Embryonic facial prominence (tissue), 1 donor: Measurements from ENCODE around the gene STOM.

Experiments used
- DNase-seq: peaks from one replicate; pipeline ENCODE4 v3.0.0-alpha.2; 2016; ENCODE audit errors: extremely low spot score

STOM gene

GRCh38 chr9:121349009-121349408 lies 21.0 kb downstream of the STOM start:
- DNase-seq: no peak

- no peak for DNase-seq
Observed at GRCh38 chr9:121348221-121348620, 21.8 kb downstream of the STOM start.

DNA sequence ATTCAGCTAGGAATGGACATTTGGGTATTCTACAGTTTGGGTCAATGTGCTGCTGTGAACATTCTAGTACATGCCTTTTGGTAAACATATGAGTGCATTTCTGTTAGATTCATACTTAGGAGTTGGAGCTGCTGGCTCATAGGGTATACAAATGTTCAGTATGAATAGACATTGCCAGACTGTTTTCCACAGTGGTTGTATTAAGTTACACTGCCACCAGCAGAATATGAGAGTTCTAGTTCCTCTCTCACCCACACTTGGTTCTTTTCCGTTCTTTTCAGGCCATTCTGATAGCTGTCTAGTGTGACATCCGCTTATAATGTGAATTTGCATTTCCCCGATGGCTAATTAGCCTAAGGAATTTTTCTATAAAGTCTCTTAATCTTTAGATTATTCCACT lies 25.0 kb downstream of the STOM start:
- DNase-seq: no peak

GRCh38 chr9:121344184-121344583 lies 25.9 kb downstream of the STOM start:
- no peak for DNase-seq

GRCh38 chr9:121340676-121341392 lies 29.2 kb downstream of the STOM start:
- no peak for DNase-seq

DNA sequence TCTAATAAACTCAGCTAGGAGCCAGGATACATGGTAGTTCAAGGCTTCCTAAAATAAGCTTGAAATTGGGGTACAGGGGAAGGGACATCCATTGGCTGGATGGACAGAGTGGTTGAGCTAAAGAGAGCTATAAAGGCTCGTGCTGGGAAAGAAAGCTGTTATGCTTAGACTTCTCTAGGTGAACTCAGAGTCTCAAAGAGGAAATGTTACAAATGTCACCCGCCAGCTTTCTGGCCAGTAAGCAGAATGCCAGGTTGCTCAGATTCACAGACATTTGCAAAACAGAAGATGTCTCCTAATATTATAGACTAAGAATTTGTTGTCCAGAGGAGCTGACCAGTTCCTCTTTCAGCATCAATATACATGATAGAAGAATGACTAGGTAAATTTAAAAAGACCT lies 30.6 kb downstream of the STOM start:
- no peak for DNase-seq

DNA sequence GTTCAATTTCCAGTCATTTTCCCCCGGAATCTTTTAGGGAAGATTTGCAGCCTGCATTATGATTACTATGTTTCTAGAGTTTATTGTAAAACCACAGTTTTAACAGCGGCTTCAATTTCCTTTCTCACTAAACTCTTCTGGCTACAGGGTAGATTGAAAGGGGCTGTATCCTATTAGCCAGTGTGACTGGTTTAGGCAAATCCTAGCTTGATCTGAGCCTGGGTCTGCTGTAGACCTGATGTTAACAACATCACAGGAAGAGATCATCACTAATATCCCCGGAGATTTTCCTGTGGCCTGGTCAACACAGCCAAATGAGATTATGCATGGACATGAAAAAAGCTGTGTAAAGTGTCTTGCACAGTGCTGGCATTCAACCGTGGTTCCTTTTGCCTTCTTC lies 33.4 kb downstream of the STOM start:
- no peak for DNase-seq

GRCh38 chr9:121333950-121334773 lies 35.9 kb downstream of the STOM start:
- no peak for DNase-seq

- no peak for DNase-seq
Observed at GRCh38 chr9:121331992-121332685, 37.9 kb downstream of the STOM start.

- no peak for DNase-seq
Observed at GRCh38 chr9:121331549-121331948, 38.5 kb downstream of the STOM start.

DNA sequence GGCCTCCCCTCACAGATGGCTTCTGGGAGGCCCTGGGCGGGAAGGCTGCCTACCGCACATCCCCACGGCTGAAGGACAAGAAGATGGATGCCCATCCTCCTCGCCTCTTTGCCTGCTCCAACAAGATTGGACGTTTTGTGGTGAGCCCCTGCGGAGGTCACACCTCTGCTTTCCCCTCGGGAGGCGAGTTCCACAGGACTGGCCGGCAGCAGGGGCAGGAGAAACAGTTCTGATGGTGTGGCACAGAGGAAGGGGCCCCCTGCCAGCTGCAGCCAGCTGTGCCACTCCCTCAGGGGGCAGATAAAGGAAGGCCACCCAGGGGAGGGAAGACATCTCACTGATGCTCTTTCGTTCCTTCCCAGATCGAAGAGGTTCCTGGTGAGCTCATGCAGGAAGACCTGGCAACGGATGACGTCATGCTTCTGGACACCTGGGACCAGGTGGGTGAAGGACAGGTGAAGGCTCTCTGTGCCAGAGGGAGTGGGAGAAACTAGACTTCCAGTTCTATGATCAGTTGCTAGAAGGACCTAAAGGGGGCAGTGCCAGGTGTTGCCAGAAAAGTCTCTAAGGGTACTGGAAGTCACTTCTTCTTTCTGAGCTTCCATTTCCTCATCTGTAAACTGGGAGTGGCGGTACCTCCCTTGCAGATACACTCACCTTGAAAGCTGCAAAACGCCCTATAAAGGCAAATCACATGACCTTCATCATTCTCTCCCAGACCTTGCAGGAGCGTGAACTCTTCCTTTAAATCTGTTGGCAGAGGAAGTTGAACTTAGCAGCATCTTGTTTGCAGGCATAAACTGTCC lies 41.0 kb downstream of the STOM start:
- DNase-seq: no peak

GRCh38 chr9:121328476-121328875 lies 41.6 kb downstream of the STOM start:
- DNase-seq: no peak

DNA sequence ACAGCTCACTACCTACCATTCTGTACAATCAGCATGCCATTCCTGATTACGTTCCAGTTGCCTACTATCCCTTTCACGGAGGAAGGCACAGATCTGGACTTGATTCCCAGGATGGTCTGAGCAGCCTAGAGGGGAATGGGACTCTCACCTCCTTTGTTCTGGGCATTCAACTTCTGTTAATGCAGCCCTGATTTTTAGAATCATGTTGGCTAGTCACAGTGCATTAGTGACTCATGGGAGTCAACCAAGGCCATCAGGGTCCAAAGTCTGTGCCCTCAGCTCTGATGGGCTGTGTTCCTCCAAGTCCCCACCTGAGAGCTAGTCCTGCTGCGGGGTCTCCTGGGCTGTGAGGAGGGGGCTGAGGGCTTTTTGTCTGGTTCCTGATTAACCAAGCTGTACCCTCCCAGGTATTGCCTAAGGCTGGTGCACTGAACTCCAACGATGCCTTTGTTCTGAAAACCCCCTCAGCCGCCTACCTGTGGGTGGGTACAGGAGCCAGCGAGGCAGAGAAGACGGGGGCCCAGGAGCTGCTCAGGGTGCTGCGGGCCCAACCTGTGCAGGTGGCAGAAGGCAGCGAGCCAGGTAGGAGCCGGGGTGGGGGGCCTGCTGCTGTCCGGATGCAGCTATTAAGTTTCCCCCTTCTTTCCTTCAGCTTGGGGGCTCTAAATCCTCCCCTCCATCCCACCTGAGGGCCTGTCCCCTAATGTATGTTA lies 43.0 kb downstream of the STOM start:
- no peak for DNase-seq

DNA sequence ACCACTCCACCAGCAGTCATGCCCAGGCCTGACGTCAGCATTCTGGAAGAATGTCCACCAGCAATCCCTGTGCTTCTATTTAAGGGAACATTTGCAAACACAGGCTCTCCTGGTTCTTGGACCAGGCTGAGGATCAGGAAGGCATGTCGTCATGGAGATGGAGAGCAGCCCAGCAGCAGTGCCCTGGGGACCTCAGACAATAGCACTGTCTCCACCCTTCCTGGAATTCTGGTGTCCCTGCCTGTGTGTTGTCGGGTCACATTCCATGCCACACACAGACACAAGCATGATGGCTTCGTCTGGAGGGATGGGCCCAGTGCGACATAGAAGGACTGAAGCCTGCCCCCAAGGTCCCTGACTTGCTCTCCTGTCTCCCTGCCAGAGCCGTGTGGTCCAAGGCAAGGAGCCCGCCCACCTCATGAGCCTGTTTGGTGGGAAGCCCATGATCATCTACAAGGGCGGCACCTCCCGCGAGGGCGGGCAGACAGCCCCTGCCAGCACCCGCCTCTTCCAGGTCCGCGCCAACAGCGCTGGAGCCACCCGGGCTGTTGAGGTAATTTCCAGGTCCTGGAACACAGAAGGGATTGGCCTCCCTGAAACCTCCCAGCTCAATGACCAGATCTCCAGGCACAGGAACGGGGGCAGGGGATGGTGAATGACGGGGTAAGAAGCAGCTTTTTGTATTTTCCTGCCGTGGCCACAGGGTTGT lies 43.8 kb downstream of the STOM start:
- DNase-seq: no peak

DNA sequence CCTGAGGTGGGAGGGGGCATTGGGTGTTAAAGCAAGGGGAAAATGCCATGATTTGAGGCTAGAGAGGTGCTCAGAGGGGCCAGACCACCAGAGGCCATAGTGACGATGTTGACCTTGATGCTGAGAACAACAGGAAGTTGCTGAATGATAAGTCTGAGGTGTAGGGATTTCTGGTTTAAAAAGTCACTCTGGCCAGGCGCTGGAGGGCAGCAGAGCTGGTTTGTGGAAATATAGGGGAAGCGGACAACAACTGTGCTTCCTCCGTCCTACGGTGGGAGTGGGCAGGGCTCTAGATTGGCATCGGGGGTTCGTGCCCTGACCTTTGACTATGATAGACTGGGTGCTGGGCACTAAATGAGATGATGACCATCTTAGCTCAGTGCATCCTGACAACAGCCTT lies 44.7 kb downstream of the STOM start:
- DNase-seq: no peak

DNA sequence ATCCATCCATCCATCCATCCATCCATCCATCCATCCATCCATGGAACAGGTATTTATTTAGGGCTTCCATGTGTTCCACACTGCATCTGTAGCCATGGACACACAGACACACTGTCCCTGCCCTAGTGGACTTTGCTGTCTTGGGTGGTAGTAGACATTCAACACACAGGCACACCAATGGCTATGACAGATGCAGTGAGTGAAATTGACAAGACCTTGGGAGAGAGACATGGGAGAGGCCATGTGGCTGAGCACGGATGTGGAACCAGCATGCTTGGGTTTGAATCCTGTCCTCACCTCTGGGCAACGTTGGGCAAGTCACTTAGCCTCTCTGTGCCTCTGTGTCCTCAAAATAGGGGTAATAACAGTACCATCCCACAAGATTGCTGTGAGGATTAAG lies 45.3 kb downstream of the STOM start:
- no peak for DNase-seq

DNA sequence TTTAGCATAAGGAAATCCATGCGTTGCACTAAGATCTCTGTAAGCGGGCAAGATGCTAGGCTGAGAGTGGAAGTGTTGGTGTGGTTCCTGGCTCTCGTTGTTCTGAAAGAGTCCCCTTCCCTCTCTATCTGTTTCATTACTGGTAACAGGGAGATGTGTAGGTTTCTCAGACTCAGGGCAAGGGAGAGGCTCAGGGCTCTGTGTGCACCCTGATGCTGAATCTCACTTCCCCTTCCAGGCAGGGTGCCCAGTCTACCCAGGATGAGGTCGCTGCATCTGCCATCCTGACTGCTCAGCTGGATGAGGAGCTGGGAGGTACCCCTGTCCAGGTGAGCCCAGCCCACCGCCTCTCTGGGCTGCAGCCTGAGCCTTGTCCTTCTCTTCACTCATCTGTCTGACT lies 45.7 kb downstream of the STOM start:
- DNase-seq: no peak

DNA sequence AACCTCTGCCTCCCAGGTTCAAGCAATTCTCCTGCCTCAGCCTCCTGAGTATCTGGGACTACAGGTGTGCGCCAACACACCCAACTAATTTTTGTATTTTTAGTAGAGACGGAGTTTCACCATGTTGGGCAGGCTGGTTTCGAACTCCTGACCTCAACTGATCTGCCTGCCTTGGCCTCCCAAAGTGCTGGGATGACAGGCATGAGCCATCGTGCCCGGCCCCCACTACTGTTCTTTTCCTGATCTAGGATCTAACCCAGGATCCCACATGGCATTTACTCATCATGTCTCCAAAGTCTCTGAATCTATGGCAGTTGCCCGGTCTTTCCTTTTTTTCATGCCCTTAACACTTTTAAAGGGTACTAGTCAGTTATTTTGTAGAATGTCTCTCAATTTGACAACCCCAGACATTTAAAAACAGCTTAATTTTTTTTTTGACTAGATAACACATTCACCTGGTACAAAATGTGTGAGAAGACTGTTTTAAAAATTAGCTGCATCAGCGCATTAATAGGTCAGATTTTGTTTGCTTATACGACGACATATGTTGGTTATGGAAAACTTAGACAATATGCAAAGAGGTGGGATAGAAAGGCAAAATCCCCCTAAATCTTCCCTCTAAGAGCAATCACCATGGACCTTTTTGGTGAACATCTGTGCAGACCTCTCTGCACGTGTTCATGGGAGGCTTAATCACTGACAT lies 46.5 kb downstream of the STOM start:
- DNase-seq: no peak

DNA sequence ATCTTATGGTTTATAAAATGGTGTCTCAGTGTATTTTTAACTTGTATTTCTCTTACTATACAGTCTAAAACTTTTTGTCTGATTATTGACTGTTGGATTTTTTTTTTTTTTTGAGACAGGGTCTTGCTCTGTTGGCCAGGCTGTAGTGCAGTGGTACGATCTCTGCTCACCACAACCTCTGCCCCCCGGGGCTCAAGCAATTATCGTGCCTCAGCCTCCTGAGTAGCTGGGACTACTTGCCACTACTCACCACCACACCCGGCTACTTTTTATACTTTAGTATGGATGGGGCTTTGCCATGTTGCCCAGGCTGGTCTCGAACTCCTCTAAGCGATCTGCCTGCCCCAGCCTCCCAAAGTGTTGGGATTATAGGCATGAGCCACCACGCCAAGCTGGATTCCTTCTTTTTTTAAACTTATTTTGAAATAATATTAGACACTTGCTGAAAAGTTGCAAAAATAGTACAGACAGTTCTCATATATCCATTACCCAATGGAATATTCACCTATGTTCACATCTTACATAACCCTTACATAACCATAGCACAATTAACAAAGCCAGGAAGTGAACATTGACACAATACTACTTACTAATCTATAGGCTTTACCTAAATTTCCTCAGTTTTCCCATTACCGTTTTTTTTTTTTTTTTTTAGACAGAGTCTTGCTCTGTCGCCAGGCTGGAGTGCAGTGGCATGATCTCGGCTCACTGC lies 47.2 kb downstream of the STOM start:
- no peak for DNase-seq
